SK-N-SH treated with all-trans-retinoic acid at 6 μM for 48 hours (cell line): ENCODE data around the gene PAMR1.

Experiments used
- ATAC-seq: fragments of 200-7000 bp; cut with Tn5 transposase; 3 replicates; pipeline ENCODE4 v1.9.1; 2020; ENCODE audit warnings: mild to moderate bottlenecking, moderate library complexity
- ARNTL ChIP-seq: fragments of 450-650 bp; formaldehyde crosslinking; IDR thresholded peaks from 2 replicates; pipeline ENCODE4 v1.5.0; 2020; ENCODE audit warnings: low read depth, mild to moderate bottlenecking, moderate library complexity, borderline replicate concordance
- BACH2 ChIP-seq: fragments of 250-450 bp; sonication (Bioruptor Pico); IDR thresholded peaks from 2 replicates; pipeline ENCODE4 v1.9.0; 2021; ENCODE audit warnings: mild to moderate bottlenecking, borderline replicate concordance
- CREB5 ChIP-seq: fragments of 250-450 bp; sonication (Bioruptor Pico); IDR thresholded peaks from 2 replicates; pipeline ENCODE4 v1.5.1; 2020; ENCODE audit warnings: low read depth, mild to moderate bottlenecking, moderate library complexity
- CSDC2 ChIP-seq: fragments of 250-450 bp; sonication (Bioruptor Pico); IDR thresholded peaks from 2 replicates; pipeline ENCODE4 v1.5.0; 2020; ENCODE audit warnings: mild to moderate bottlenecking, moderate library complexity
- ESRRG ChIP-seq: fragments of 250-450 bp; sonication (Bioruptor Pico); IDR thresholded peaks from 2 replicates; pipeline ENCODE4 v1.6.1; 2021; ENCODE audit warnings: mild to moderate bottlenecking
- GLIS3 ChIP-seq: fragments of 250-450 bp; sonication (Bioruptor Pico); IDR thresholded peaks from 2 replicates; pipeline ENCODE4 v1.5.0; 2020; ENCODE audit warnings: mild to moderate bottlenecking, moderate library complexity
- ISL1 ChIP-seq: fragments of 250-450 bp; sonication (Bioruptor Pico); IDR thresholded peaks from 2 replicates; pipeline ENCODE4 v2.1.2; 2022; ENCODE audit warnings: mild to moderate bottlenecking, moderate library complexity
- PATZ1 ChIP-seq: fragments of 250-450 bp; sonication (Bioruptor Pico); IDR thresholded peaks from 2 replicates; pipeline ENCODE4 v1.8.0; 2020; ENCODE audit warnings: mild to moderate bottlenecking, moderate library complexity, borderline replicate concordance
- POU6F1 ChIP-seq: fragments of 250-450 bp; sonication (Bioruptor Pico); IDR thresholded peaks from 2 replicates; pipeline ENCODE4 v1.8.0; 2021; ENCODE audit warnings: low read depth, mild to moderate bottlenecking, moderate library complexity, borderline replicate concordance
- PPARA ChIP-seq: fragments of 250-450 bp; sonication (Bioruptor Pico); IDR thresholded peaks from 2 replicates; pipeline ENCODE4 v1.5.0; 2020; ENCODE audit warnings: mild to moderate bottlenecking, borderline replicate concordance
- SNAI2 ChIP-seq: fragments of 250-450 bp; sonication (Bioruptor Pico); IDR thresholded peaks from 2 replicates; pipeline ENCODE4 v1.5.0; 2020; ENCODE audit warnings: mild to moderate bottlenecking, moderate library complexity
- TCF4 ChIP-seq: fragments of 250-450 bp; sonication (Bioruptor Pico); IDR thresholded peaks from 2 replicates; pipeline ENCODE4 v1.8.0; 2021; ENCODE audit warnings: mild to moderate bottlenecking, moderate library complexity, borderline replicate concordance
- TOX ChIP-seq: fragments of 250-450 bp; sonication (Bioruptor Pico); IDR thresholded peaks from 2 replicates; pipeline ENCODE4 v1.8.0; 2021; ENCODE audit warnings: mild to moderate bottlenecking, moderate library complexity, borderline replicate concordance
- TSHZ2 ChIP-seq: fragments of 250-450 bp; sonication (Bioruptor Pico); IDR thresholded peaks from 2 replicates; pipeline ENCODE4 v1.5.0; 2020; ENCODE audit warnings: mild to moderate bottlenecking, moderate library complexity
- ZC3H10 ChIP-seq: fragments of 250-450 bp; sonication (Bioruptor Pico); IDR thresholded peaks from 2 replicates; pipeline ENCODE4 v1.5.1; 2021; ENCODE audit warnings: mild to moderate bottlenecking, moderate library complexity
- ZFP3 ChIP-seq: fragments of 250-450 bp; sonication (Bioruptor Pico); IDR thresholded peaks from 2 replicates; pipeline ENCODE4 v1.5.0; 2020; ENCODE audit warnings: mild to moderate bottlenecking, moderate library complexity
- ZFP30 ChIP-seq: fragments of 450-650 bp; formaldehyde crosslinking; IDR thresholded peaks from 2 replicates; pipeline ENCODE4 v1.5.0; 2022; ENCODE audit warnings: mild to moderate bottlenecking, moderate library complexity
- ZNF565 ChIP-seq: fragments of 450-650 bp; formaldehyde crosslinking; conservative IDR thresholded peaks from 2 replicates; pipeline ENCODE4 v1.5.0; 2020; ENCODE audit warnings: low read depth, mild to moderate bottlenecking, moderate library complexity
- ZNF70 ChIP-seq: fragments of 450-650 bp; formaldehyde crosslinking; IDR thresholded peaks from 2 replicates; pipeline ENCODE4 v1.5.0; 2020; ENCODE audit warnings: mild to moderate bottlenecking, moderate library complexity
- ZNF8 ChIP-seq: fragments of 450-650 bp; formaldehyde crosslinking; IDR thresholded peaks from 2 replicates; pipeline ENCODE4 v1.5.0; 2020; ENCODE audit warnings: mild to moderate bottlenecking, moderate library complexity

Gene PAMR1

GRCh38 chr11:35420371-35420770, 105.0 kb downstream of the PAMR1 start:
- ATAC-seq = no peak
- TF ChIP-seq PPARA (CRISPR knock-in tag) = no peak
- no peak for TF ChIP-seq ISL1 (CRISPR knock-in tag)
- TF ChIP-seq CREB5 = no peak
- TF ChIP-seq PATZ1 (CRISPR knock-in tag) = no peak
- no peak for TF ChIP-seq POU6F1
- TF ChIP-seq ZC3H10 (CRISPR knock-in tag) = no peak
- no peak for TF ChIP-seq SNAI2 (CRISPR knock-in tag)
- no peak for TF ChIP-seq ZNF70

- TF ChIP-seq CSDC2 (CRISPR knock-in tag) = no peak
- TF ChIP-seq ZFP3 (CRISPR knock-in tag) = no peak
- no peak for TF ChIP-seq TCF4 (CRISPR knock-in tag)
- no peak for TF ChIP-seq GLIS3 (CRISPR knock-in tag)
- no peak for TF ChIP-seq SNAI2 (CRISPR knock-in tag)
- no peak for TF ChIP-seq ZFP30 (CRISPR knock-in tag)
Observed at GRCh38 chr11:35419830-35420333, 105.5 kb downstream of the PAMR1 start.

GRCh38 chr11:35419184-35419829, 106.1 kb downstream of the PAMR1 start, which contains the start of gene SLC1A2:
Gene SLC1A2 (minus strand): TSS chr11:35419558. CDS start chr11:35418966, 592 bp downstream.
- peak; percentile 69 for ATAC-seq
- TF ChIP-seq BACH2 (CRISPR knock-in tag) (no peak), ZNF8 (CRISPR knock-in tag) (no peak), PATZ1 (CRISPR knock-in tag) (no peak), ARNTL (no peak), POU6F1 (no peak), GLIS3 (CRISPR knock-in tag) (no peak), TSHZ2 (CRISPR knock-in tag) (no peak), ZC3H10 (CRISPR knock-in tag) (no peak), ISL1 (CRISPR knock-in tag) (no peak), TOX (CRISPR knock-in tag) (no peak), ZNF70 (no peak), ZNF565 (CRISPR knock-in tag) (no peak), ZFP3 (CRISPR knock-in tag) (no peak), ESRRG (no peak), ZFP30 (CRISPR knock-in tag) (no peak), CSDC2 (CRISPR knock-in tag) (no peak)

More at GRCh38 chr11:35419830-35420333, 105.5 kb downstream of the PAMR1 start:
- ATAC-seq = peak; percentile 43
